Lung (tissue), 13 donors: ENCODE measurements around the gene EMC8. TPM values are rescaled to one million over a fixed set of nuclear protein-coding genes. Genes with fewer than 3 reads are reported as not detected.

Experiments
- ATAC-seq: fragments of 200-7000 bp; cut with Tn5 transposase; one replicate; pipeline ENCODE4 v1.9.1; 2020; ENCODE audit warnings: moderate number of reproducible peaks; ENCODE audit not compliant: insufficient read depth, low FRiP score
- DNase-seq, 3 donors: peaks; one replicate each; pipeline ENCODE4 v3.0.0-alpha.2; 2013 to 2017
- H3K27ac ChIP-seq, 2 donors: one replicate each; pipeline ENCODE4 v1.5.1; 2013; ENCODE audit warnings: mild to moderate bottlenecking in 2 of 2, moderate library complexity in 2 of 2, control low read depth in 1 of 2, inconsistent platforms in 1 of 2, low read depth in 1 of 2, low read length in 1 of 2
- H3K27me3 ChIP-seq, 3 donors: one replicate each; pipeline ENCODE4 v1.5.1; 2013; ENCODE audit warnings: low read length in 2 of 3; ENCODE audit not compliant: control insufficient read depth in 3 of 3, insufficient read depth in 3 of 3
- H3K36me3 ChIP-seq, 4 donors: one replicate each; pipeline ENCODE4 v1.5.1; 2013; ENCODE audit warnings: low read length in 4 of 4, mild to moderate bottlenecking in 1 of 4, moderate library complexity in 1 of 4; ENCODE audit not compliant: control insufficient read depth in 4 of 4, insufficient read depth in 4 of 4
- H3K4me1 ChIP-seq, 5 donors: one replicate each; pipeline ENCODE4 v1.5.1; 2013; ENCODE audit warnings: low read length in 5 of 5, mild to moderate bottlenecking in 2 of 5, moderate library complexity in 1 of 5; ENCODE audit not compliant: control insufficient read depth in 5 of 5, insufficient read depth in 5 of 5
- H3K4me3 ChIP-seq: one replicate; pipeline ENCODE4 v1.5.1; 2013; ENCODE audit warnings: mild to moderate bottlenecking, control low read depth, moderate library complexity
- H3K9ac ChIP-seq, 2 donors: one replicate each; pipeline ENCODE4 v1.5.1; 2013; ENCODE audit warnings: low read length in 2 of 2, control low read depth in 1 of 2; ENCODE audit not compliant: insufficient read depth in 1 of 2
- H3K9me3 ChIP-seq, 4 donors: one replicate each; pipeline ENCODE4 v1.5.1; 2013; ENCODE audit warnings: low read length in 3 of 4, mild to moderate bottlenecking in 1 of 4, moderate library complexity in 1 of 4; ENCODE audit not compliant: control insufficient read depth in 4 of 4, insufficient read depth in 3 of 4
- WGBS, 2 donors: extraction: QIAGEN DNeasy Blood & Tissue Kit; methylation state at CpG; one replicate each; pipeline ENCODE4 v1.1.7; 2013; 5-methylcytosine and 5-hydroxymethylcytosine counted together
- polyA plus RNA-seq, 2 donors: library from polyadenylated mRNA; stranded (reverse); fragments of 200-250 nt; gene quantifications; one replicate each; pipeline ENCODE4 v1.2.1, GENCODE V29; 2013
- small RNA-seq: library from RNA; depleted of rRNA; stranded (forward); fragments of <200 nt; gene quantifications from one replicate; pipeline ENCODE3, GENCODE V24; 2014; ENCODE audit warnings: low replicate concordance
- total RNA-seq, 2 donors: library from RNA; depleted of rRNA in 1 of 2; stranded (reverse); fragments of >200 nt in 1 of 2; gene quantifications; one replicate each; pipeline ENCODE4 v1.2.1, GENCODE V29; 2014 to 2021
- TF ChIP-seq, protein P1 (sequence below): IDR thresholded peaks from 2 replicates; pipeline ENCODE4 v1.5.1; 2012; ENCODE audit warnings: mild to moderate bottlenecking; ENCODE audit errors: control extremely low read depth, extremely low read depth
- donor health status: control.
- donor health status: control.
- donor health status: Bipolar disorder and iron deficiency.
- donor health status: healthy.
- donor health status: DM: yes; HTN: yes; CAD: no.

Gene EMC8
- total and polyA plus RNA-seq, 4 donors, result 10.5 to 26.8 (median 17.5) TPM

DNA sequence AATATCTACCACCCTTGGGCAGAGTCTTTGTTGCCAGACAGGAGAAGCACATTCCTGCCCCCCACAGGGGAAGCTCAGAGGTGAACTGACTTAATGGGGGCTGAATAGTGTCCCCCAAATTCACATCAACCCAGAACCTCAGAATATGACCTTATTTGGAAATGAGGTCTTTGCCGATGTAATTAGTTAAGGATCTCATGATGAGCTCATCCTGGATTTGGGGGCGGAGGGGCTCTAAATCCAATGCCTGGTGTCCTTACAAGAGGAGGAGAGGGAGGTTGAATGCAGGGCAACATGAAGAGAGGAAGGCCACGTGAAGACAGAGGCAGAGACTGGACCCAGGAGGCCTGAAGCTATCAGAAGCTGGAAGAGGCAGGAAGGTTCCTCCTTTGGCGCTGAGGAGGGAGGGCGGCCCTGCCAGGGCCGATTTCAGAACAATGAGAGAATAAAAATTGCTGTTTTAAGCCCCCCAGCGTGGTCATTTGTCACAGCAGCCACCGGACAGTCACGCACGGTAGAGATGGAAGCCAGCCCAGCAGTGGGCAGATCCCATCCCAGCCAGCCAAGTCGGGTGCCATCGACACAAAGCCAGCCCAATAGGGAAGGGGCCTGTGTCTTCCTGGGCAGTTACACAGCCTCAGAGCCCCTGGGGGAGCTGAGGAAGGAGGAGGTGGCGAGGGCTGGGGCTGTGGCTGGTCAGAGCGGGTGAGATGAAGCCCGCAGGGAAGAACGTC is 69.7 kb downstream of the EMC8 start:
- WGBS, 2 donors, result 47 to 71% methylated on average over 16 of the region's 16 CpGs
- Histone ChIP-seq H3K4me3 (no peak overlapping the region), H3K27ac (no peak overlapping the region), H3K9ac (no peak overlapping the region), H3K36me3 (peaks cover 0 to 4% (median 1%) of the 10 kb centered on the region in 4 donors), H3K4me1 (peaks cover 0 to 3% (median 0%) of the 10 kb centered on the region in 5 donors), H3K9me3 (no peaks in the 10 kb centered on the region), H3K27me3 (no peaks in the 10 kb centered on the region)
- TF ChIP-seq, protein P1, sequence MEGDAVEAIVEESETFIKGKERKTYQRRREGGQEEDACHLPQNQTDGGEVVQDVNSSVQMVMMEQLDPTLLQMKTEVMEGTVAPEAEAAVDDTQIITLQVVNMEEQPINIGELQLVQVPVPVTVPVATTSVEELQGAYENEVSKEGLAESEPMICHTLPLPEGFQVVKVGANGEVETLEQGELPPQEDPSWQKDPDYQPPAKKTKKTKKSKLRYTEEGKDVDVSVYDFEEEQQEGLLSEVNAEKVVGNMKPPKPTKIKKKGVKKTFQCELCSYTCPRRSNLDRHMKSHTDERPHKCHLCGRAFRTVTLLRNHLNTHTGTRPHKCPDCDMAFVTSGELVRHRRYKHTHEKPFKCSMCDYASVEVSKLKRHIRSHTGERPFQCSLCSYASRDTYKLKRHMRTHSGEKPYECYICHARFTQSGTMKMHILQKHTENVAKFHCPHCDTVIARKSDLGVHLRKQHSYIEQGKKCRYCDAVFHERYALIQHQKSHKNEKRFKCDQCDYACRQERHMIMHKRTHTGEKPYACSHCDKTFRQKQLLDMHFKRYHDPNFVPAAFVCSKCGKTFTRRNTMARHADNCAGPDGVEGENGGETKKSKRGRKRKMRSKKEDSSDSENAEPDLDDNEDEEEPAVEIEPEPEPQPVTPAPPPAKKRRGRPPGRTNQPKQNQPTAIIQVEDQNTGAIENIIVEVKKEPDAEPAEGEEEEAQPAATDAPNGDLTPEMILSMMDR, result no peak
- ATAC-seq, result no peak
- no peak for DNase-seq

DNA sequence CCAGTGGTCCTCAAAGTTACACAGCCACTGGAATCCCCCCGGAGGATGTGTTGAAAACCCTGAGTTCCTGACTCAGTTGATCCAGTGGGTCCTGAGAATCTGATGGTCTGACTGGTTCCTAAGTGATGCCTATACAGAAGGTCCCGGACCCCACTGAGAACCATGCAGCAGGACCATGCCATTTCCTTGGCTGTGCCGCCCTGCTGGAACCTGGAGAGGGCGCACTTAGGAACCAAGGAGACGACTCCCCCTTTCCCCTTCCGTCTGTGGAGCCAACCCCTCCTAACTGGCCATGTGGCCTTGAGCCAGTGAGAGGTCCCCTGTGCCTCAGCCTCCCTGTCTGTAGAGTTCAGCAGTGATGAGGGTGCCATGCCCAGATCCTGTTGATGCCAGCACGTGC is 70.5 kb downstream of the EMC8 start:
- ATAC-seq, result no peak
- Histone ChIP-seq H3K9me3 (no peaks in the 10 kb centered on the region), H3K36me3 (peaks cover 0 to 4% (median 1%) of the 10 kb centered on the region in 4 donors), H3K27ac (no peak overlapping the region), H3K9ac (no peak overlapping the region), H3K4me3 (no peak overlapping the region), H3K4me1 (peaks cover 0 to 3% (median 0%) of the 10 kb centered on the region in 5 donors), H3K27me3 (no peaks in the 10 kb centered on the region)
- TF ChIP-seq, protein P1, result no peak
- DNase-seq, result no peak
- 77 to 82% methylated on average over 7 of the region's 7 CpGs for WGBS, 2 donors

Small RNA genes lying within 50 kb of the gene (small RNA-seq; reads per million reads assigned to genes)
- gene RNU1-103P, result not detected

Other genes starting within 250 kb of the EMC8 start
- gene GSE1, start 186.2 kb downstream of the EMC8 start, total RNA-seq, result 100 to 1,000 TPM; 115 to 122 TPM
- gene GSE1, start 186.2 kb downstream of the EMC8 start, polyA plus RNA-seq, result 10 to 100 TPM; 21.3 to 34.0 TPM
- 1 to 10 TPM; 2.5 to 3.1 TPM for gene GINS2, start 110.6 kb downstream of the EMC8 start, total RNA-seq
- gene GINS2, start 110.6 kb downstream of the EMC8 start, polyA plus RNA-seq, result 1 to 10 TPM; 1.6 to 2.4 TPM
- gene C16orf74, start 48.4 kb downstream of the EMC8 start, total RNA-seq, result 1 to 10 TPM; 2.8 to 7.9 TPM
- gene C16orf74, start 48.4 kb downstream of the EMC8 start, polyA plus RNA-seq, result 1 to 10 TPM; 2.6 to 4.0 TPM
- 100 to 1,000 TPM; 243 to 400 TPM for gene COX4I1, start 151 bp upstream of the EMC8 start, total RNA-seq
- gene COX4I1, start 151 bp upstream of the EMC8 start, polyA plus RNA-seq, result 1,000 to 10,000 TPM in 1 of 2 donors, 100 to 1,000 TPM in 1; 665 to 1,291 TPM
- 10 to 100 TPM; 36.2 to 48.3 TPM for gene IRF8, start 99.6 kb upstream of the EMC8 start, total RNA-seq
- gene IRF8, start 99.6 kb upstream of the EMC8 start, polyA plus RNA-seq, result 10 to 100 TPM in 1 of 2 donors, 1 to 10 TPM in 1; 7.3 to 37.9 TPM